Measurements from ENCODE around the gene KRTAP10-10.

The KRTAP10-10 gene

GRCh38 chr21:44686000-44686781 lies 49.0 kb downstream of the KRTAP10-10 start:
- peak; percentile 39 for DNase-seq

- DNase-seq = peak; percentile 64
Observed at GRCh38 chr21:44686843-44687561, 49.8 kb downstream of the KRTAP10-10 start.

DNA sequence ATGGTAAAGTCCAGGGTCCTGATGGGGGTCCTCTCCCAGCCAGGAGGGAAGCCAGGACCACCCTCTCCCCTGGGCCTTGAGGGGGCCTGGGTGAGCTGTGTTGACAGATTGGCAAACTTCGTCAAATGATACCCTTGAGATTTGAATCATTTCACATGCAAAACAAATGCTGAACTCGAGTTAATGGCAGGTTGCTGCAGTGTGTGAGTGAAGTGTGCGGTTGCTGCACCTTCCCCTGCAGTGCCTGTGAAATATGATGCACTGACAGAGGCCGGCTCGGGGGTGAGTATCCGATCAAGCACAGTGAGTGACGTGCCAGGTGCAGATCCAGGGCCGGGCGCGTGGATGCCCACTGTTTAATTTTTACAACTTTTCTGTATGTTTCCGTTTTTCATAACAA lies 50.5 kb downstream of the KRTAP10-10 start:
- DNase-seq = no peak
